MM.1S (cell line): ENCODE data around the gene PLN.

Experiments
- DNase-seq: peaks from one replicate; pipeline ENCODE4 v3.0.0-alpha.2; 2015
- H2AFZ ChIP-seq: fragments of 300-600 bp; sonication (generic); 2 replicates; pipeline ENCODE4 v1.6.0; 2016; ENCODE audit warnings: antibody characterized with exemption, low read length
- H3F3A ChIP-seq: fragments of 300-600 bp; sonication (generic); 2 replicates; pipeline ENCODE4 v1.6.1; 2016; ENCODE audit warnings: mild to moderate bottlenecking, antibody characterized with exemption, low read length, moderate library complexity, mixed read lengths; ENCODE audit not compliant: insufficient read depth
- H3K27ac ChIP-seq: fragments of 300-600 bp; sonication (generic); 2 replicates; pipeline ENCODE4 v1.5.1; 2016; ENCODE audit warnings: mild to moderate bottlenecking, low read length
- H3K27me3 ChIP-seq: fragments of 300-600 bp; sonication (generic); replicated peaks from 2 replicates; pipeline ENCODE4 v1.6.0; 2016; ENCODE audit warnings: low read length; ENCODE audit not compliant: insufficient read depth
- H3K36me3 ChIP-seq: fragments of 300-600 bp; sonication (generic); replicated peaks from 2 replicates; pipeline ENCODE4 v1.6.1; 2016; ENCODE audit warnings: mild to moderate bottlenecking, low read length, mixed read lengths; ENCODE audit not compliant: insufficient read depth
- H3K4me1 ChIP-seq: fragments of 300-600 bp; sonication (generic); 2 replicates; pipeline ENCODE4 v1.6.1; 2016; ENCODE audit warnings: low read length, mixed read lengths
- H3K4me2 ChIP-seq: fragments of 300-600 bp; sonication (generic); 2 replicates; pipeline ENCODE4 v1.6.0; 2016; ENCODE audit warnings: low read depth, low read length
- H3K4me3 ChIP-seq: fragments of 300-600 bp; sonication (generic); 2 replicates; pipeline ENCODE4 v1.5.1; 2016; ENCODE audit warnings: low read length, mixed read lengths
- H3K79me2 ChIP-seq: fragments of 300-600 bp; sonication (generic); 2 replicates; pipeline ENCODE4 v1.6.1; 2016; ENCODE audit warnings: mixed run types, low read length, mixed read lengths
- H3K9ac ChIP-seq: fragments of 300-600 bp; sonication (generic); 2 replicates; pipeline ENCODE4 v1.6.1; 2016; ENCODE audit warnings: low read length, mixed read lengths
- H3K9me2 ChIP-seq: fragments of 300-600 bp; sonication (generic); replicated peaks from 2 replicates; pipeline ENCODE4 v1.6.1; 2016; ENCODE audit warnings: mild to moderate bottlenecking, low read length, mixed read lengths; ENCODE audit not compliant: insufficient read depth
- H3K9me3 ChIP-seq: fragments of 300-600 bp; sonication (generic); replicated peaks from 2 replicates; pipeline ENCODE4 v1.6.1; 2016; ENCODE audit warnings: mild to moderate bottlenecking, low read length, mixed read lengths; ENCODE audit not compliant: insufficient read depth
- H4K20me1 ChIP-seq: fragments of 300-600 bp; sonication (generic); 2 replicates; pipeline ENCODE4 v1.6.1; 2016; ENCODE audit warnings: mild to moderate bottlenecking, low read length, moderate library complexity, mixed read lengths; ENCODE audit not compliant: insufficient read depth
- CTCF ChIP-seq: fragments of 300-600 bp; sonication (generic); IDR thresholded peaks from 2 replicates; pipeline ENCODE4 v1.5.1; 2016; ENCODE audit warnings: antibody characterized with exemption, low read length, mixed read lengths
- EZH2 ChIP-seq: fragments of 300-600 bp; sonication (generic); optimal IDR thresholded peaks from 2 replicates; pipeline ENCODE3; 2017; ENCODE audit warnings: low read depth, mild to moderate bottlenecking, antibody characterized with exemption, low read length, mixed read lengths
- EZH2phosphoT487 ChIP-seq: fragments of 300-600 bp; sonication (generic); IDR thresholded peaks from 2 replicates; pipeline ENCODE4 v1.6.1; 2018; ENCODE audit warnings: antibody characterized with exemption, low read length

PLN gene

GRCh38 chr6:118554698-118555097 is 6.6 kb downstream of the PLN start:
- Histone ChIP-seq H2AFZ (no peak overlapping the region), H3K36me3 (no peaks in the 10 kb centered on the region), H3K9me3 (no peaks in the 10 kb centered on the region), H3K4me1 (0 out of 2 replicates have a peak, but pooled peaks cover 6% of the 10 kb centered on the region), H3K4me2 (no peak overlapping the region), H3K4me3 (no peak overlapping the region), H3K9ac (no peak overlapping the region), H3F3A (no peaks in the 10 kb centered on the region), H4K20me1 (no peaks in the 10 kb centered on the region), H3K27ac (no peak overlapping the region), H3K27me3 (no peaks in the 10 kb centered on the region), H3K79me2 (no peaks in the 10 kb centered on the region), H3K9me2 (no peaks in the 10 kb centered on the region)
- no peak for TF ChIP-seq CTCF
- no peak for TF ChIP-seq EZH2
- no peak for TF ChIP-seq EZH2phosphoT487
- no peak for DNase-seq

DNA sequence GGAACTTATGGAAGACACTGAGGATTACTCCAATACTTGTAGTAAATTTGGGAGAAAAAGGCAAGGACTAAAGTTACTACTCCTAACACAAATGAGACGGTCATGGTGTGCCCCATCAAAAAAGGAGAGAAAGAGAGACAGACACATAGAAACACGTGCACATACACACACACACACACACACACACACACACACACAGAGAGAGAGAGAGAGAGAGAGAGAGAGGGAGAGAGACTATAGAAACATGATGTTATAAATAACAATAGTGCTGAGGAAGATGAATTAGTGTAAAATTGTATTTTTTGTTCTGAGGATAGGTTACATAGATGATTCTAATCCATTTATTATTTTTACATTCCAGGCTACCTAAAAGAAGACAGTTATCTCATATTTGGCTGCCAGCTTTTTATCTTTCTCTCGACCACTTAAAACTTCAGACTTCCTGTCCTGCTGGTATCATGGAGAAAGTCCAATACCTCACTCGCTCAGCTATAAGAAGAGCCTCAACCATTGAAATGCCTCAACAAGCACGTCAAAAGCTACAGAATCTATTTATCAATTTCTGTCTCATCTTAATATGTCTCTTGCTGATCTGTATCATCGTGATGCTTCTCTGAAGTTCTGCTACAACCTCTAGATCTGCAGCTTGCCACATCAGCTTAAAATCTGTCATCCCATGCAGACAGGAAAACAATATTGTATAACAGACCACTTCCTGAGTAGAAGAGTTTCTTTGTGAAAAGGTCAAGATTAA is 10.5 kb downstream of the PLN start:
- Histone ChIP-seq H3F3A (no peaks in the 10 kb centered on the region), H3K79me2 (no peaks in the 10 kb centered on the region), H4K20me1 (no peaks in the 10 kb centered on the region), H3K4me1 (0 out of 2 replicates have a peak, but pooled peaks cover 6% of the 10 kb centered on the region), H3K9ac (no peak overlapping the region), H3K4me3 (no peak overlapping the region), H3K9me3 (no peaks in the 10 kb centered on the region), H3K36me3 (no peaks in the 10 kb centered on the region), H3K27ac (no peak overlapping the region), H3K4me2 (no peak overlapping the region), H3K9me2 (no peaks in the 10 kb centered on the region), H2AFZ (no peak overlapping the region), H3K27me3 (no peaks in the 10 kb centered on the region)
- TF ChIP-seq EZH2phosphoT487 = no peak
- TF ChIP-seq EZH2 = no peak
- TF ChIP-seq CTCF = no peak
- peak; percentile 23 for DNase-seq

DNA sequence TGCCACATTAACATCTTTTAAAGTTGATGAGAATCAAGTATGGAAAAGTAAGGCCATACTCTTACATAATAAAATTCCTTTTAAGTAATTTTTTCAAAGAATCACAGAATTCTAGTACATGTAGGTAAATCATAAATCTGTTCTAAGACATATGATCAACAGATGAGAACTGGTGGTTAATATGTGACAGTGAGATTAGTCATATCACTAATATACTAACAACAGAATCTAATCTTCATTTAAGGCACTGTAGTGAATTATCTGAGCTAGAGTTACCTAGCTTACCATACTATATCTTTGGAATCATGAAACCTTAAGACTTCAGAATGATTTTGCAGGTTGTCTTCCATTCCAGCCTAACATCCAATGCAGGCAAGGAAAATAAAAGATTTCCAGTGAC is 11.6 kb downstream of the PLN start:
- no peaks in the 10 kb centered on the region for H4K20me1 ChIP-seq
- TF ChIP-seq EZH2phosphoT487 (no peak), CTCF (no peak), EZH2 (no peak)
- no peak for DNase-seq

More for the DNA sequence above, 11.6 kb downstream of the PLN start:
- no peaks in the 10 kb centered on the region for H3K36me3 ChIP-seq
- no peaks in the 10 kb centered on the region for H3F3A ChIP-seq
- H3K4me3 ChIP-seq = no peak overlapping the region
- H2AFZ ChIP-seq = no peak overlapping the region
- no peaks in the 10 kb centered on the region for H3K27me3 ChIP-seq
- no peaks in the 10 kb centered on the region for H3K79me2 ChIP-seq
- H3K27ac ChIP-seq = no peak overlapping the region
- H3K4me1 ChIP-seq = 0 out of 2 replicates have a peak, but pooled peaks cover 6% of the 10 kb centered on the region
- no peaks in the 10 kb centered on the region for H3K9me2 ChIP-seq
- no peaks in the 10 kb centered on the region for H3K9me3 ChIP-seq
- no peak overlapping the region for H3K9ac ChIP-seq
- no peak overlapping the region for H3K4me2 ChIP-seq
